ENCODE data around the gene GRAMD1B.

Gene GRAMD1B

GRCh38 chr11:123588117-123588863 lies 158.2 kb downstream of the GRAMD1B start:
- Histone ChIP-seq H3K27me3 (ENCODE audit: control insufficient read depth in 3 of 3, insufficient read depth in 3 of 3, low read depth in 1 of 3, low read length in 3 of 3) (no peaks in the 10 kb centered on the region), H3K4me2 (ENCODE audit: insufficient read depth, low read length, poor library complexity, severe bottlenecking) (no peak overlapping the region), H3K9me3 (replicated peaks in 1 of 2; ENCODE audit: control insufficient read depth in 2 of 2, insufficient read depth in 1 of 2, low read depth in 1 of 2, low read length in 2 of 2) (peaks cover 0 to under 1% of the 10 kb centered on the region in 2 donors), H3K27ac (replicated peaks; ENCODE audit: low read length) (no peak overlapping the region), H3K4me1 (ENCODE audit: control insufficient read depth in 2 of 2, insufficient read depth in 1 of 2, low read depth in 1 of 2, low read length in 2 of 2) (peaks cover 0 to 29% of the 10 kb centered on the region in 2 donors), H2AK5ac (ENCODE audit: low read depth, low read length) (no peak overlapping the region), H3K4me3 (ENCODE audit: low read length in 2 of 2) (no peak overlapping the region), H2BK120ac (ENCODE audit: low read depth, low read length) (no peak overlapping the region), H2BK15ac (ENCODE audit: low read length) (no peak overlapping the region), H3K9ac (ENCODE audit: low read depth, low read length, poor library complexity) (peak overlapping the region; percentile 24), H4K8ac (ENCODE audit: low read depth, low read length) (no peak overlapping the region), H3K18ac (ENCODE audit: low read length) (no peak overlapping the region), H3K23ac (ENCODE audit: low read depth, low read length, poor library complexity) (no peak overlapping the region), H3K79me1 (ENCODE audit: low read depth, low read length) (peaks cover 6% of the 10 kb centered on the region), H3K14ac (ENCODE audit: low read length) (no peak overlapping the region), H3K36me3 (replicated peaks in 1 of 2; ENCODE audit: control insufficient read depth in 2 of 2, insufficient read depth in 2 of 2, low read length in 2 of 2) (peaks cover 0 to 12% of the 10 kb centered on the region in 2 donors), H2BK12ac (ENCODE audit: low read length) (no peak overlapping the region), H2AFZ (ENCODE audit: low read length) (no peak overlapping the region), H4K91ac (ENCODE audit: low read depth, low read length, poor library complexity) (no peak overlapping the region), H3K4ac (ENCODE audit: low read length) (no peak overlapping the region), H2BK5ac (ENCODE audit: low read length) (no peak overlapping the region)
- DNase-seq (ENCODE audit: low spot score), result no peak
- WGBS, 2 donors (ENCODE audit: extremely low coverage in 2 of 2, insufficient read length in 2 of 2, insufficient replicate concordance in 1 of 2), result no CpG with 5 or more reads among the region's 14 CpGs

GRCh38 chr11:123588864-123589262 lies 158.8 kb downstream of the GRAMD1B start:
- peaks cover 0 to 28% of the 10 kb centered on the region in 2 donors for H3K4me1 ChIP-seq (ENCODE audit: control insufficient read depth in 2 of 2, insufficient read depth in 1 of 2, low read depth in 1 of 2, low read length in 2 of 2)
- no peak overlapping the region for H3K27ac ChIP-seq (replicated peaks; ENCODE audit: low read length)
- H2AFZ ChIP-seq (ENCODE audit: low read length), result no peak overlapping the region
- H2BK12ac ChIP-seq (ENCODE audit: low read length), result no peak overlapping the region
- no peak overlapping the region for H2BK120ac ChIP-seq (ENCODE audit: low read depth, low read length)
- DNase-seq (ENCODE audit: low spot score), result no peak
- no peak overlapping the region for H3K14ac ChIP-seq (ENCODE audit: low read length)
- no peak overlapping the region for H3K4ac ChIP-seq (ENCODE audit: low read length)
- H4K91ac ChIP-seq (ENCODE audit: low read depth, low read length, poor library complexity), result no peak overlapping the region
- no peak overlapping the region for H3K4me3 ChIP-seq (ENCODE audit: low read length in 2 of 2)
- H3K23ac ChIP-seq (ENCODE audit: low read depth, low read length, poor library complexity), result no peak overlapping the region
- no peak overlapping the region for H2AK5ac ChIP-seq (ENCODE audit: low read depth, low read length)
- no peak overlapping the region for H3K18ac ChIP-seq (ENCODE audit: low read length)
- H3K4me2 ChIP-seq (ENCODE audit: insufficient read depth, low read length, poor library complexity, severe bottlenecking), result no peak overlapping the region
- no peak overlapping the region for H3K9ac ChIP-seq (ENCODE audit: low read depth, low read length, poor library complexity)
- H3K36me3 ChIP-seq (replicated peaks in 1 of 2; ENCODE audit: control insufficient read depth in 2 of 2, insufficient read depth in 2 of 2, low read length in 2 of 2), result peaks cover 0 to 15% of the 10 kb centered on the region in 2 donors
- no peaks in the 10 kb centered on the region for H3K27me3 ChIP-seq (ENCODE audit: control insufficient read depth in 3 of 3, insufficient read depth in 3 of 3, low read depth in 1 of 3, low read length in 3 of 3)
- no CpG with 5 or more reads among the region's 5 CpGs for WGBS, 2 donors (ENCODE audit: extremely low coverage in 2 of 2, insufficient read length in 2 of 2, insufficient replicate concordance in 1 of 2)
- H2BK5ac ChIP-seq (ENCODE audit: low read length), result no peak overlapping the region
- H2BK15ac ChIP-seq (ENCODE audit: low read length), result no peak overlapping the region
- no peak overlapping the region for H4K8ac ChIP-seq (ENCODE audit: low read depth, low read length)
- no peaks in the 10 kb centered on the region for H3K9me3 ChIP-seq (replicated peaks in 1 of 2; ENCODE audit: control insufficient read depth in 2 of 2, insufficient read depth in 1 of 2, low read depth in 1 of 2, low read length in 2 of 2)
- peaks cover 5% of the 10 kb centered on the region for H3K79me1 ChIP-seq (ENCODE audit: low read depth, low read length)

GRCh38 chr11:123590296-123590912 lies 160.3 kb downstream of the GRAMD1B start:
- Histone ChIP-seq H2BK120ac (ENCODE audit: low read depth, low read length) (no peak overlapping the region), H3K4me1 (ENCODE audit: control insufficient read depth in 2 of 2, insufficient read depth in 1 of 2, low read depth in 1 of 2, low read length in 2 of 2) (peaks cover 0 to 17% of the 10 kb centered on the region in 2 donors), H3K36me3 (replicated peaks in 1 of 2; ENCODE audit: control insufficient read depth in 2 of 2, insufficient read depth in 2 of 2, low read length in 2 of 2) (peaks cover 0 to 17% of the 10 kb centered on the region in 2 donors), H3K14ac (ENCODE audit: low read length) (no peak overlapping the region), H2BK5ac (ENCODE audit: low read length) (peak overlapping the region; percentile 67), H2AK5ac (ENCODE audit: low read depth, low read length) (no peak overlapping the region), H3K79me1 (ENCODE audit: low read depth, low read length) (no peaks in the 10 kb centered on the region), H3K4me2 (ENCODE audit: insufficient read depth, low read length, poor library complexity, severe bottlenecking) (no peak overlapping the region), H3K27ac (replicated peaks; ENCODE audit: low read length) (no peak overlapping the region), H3K18ac (ENCODE audit: low read length) (no peak overlapping the region), H3K4ac (ENCODE audit: low read length) (no peak overlapping the region), H4K8ac (ENCODE audit: low read depth, low read length) (no peak overlapping the region), H2BK12ac (ENCODE audit: low read length) (no peak overlapping the region), H3K4me3 (ENCODE audit: low read length in 2 of 2) (no peak overlapping the region), H4K91ac (ENCODE audit: low read depth, low read length, poor library complexity) (no peak overlapping the region), H3K9me3 (replicated peaks in 1 of 2; ENCODE audit: control insufficient read depth in 2 of 2, insufficient read depth in 1 of 2, low read depth in 1 of 2, low read length in 2 of 2) (no peaks in the 10 kb centered on the region), H3K27me3 (ENCODE audit: control insufficient read depth in 3 of 3, insufficient read depth in 3 of 3, low read depth in 1 of 3, low read length in 3 of 3) (no peaks in the 10 kb centered on the region), H2BK15ac (ENCODE audit: low read length) (no peak overlapping the region), H2AFZ (ENCODE audit: low read length) (no peak overlapping the region), H3K9ac (ENCODE audit: low read depth, low read length, poor library complexity) (no peak overlapping the region), H3K23ac (ENCODE audit: low read depth, low read length, poor library complexity) (no peak overlapping the region)
- WGBS, 2 donors (ENCODE audit: extremely low coverage in 2 of 2, insufficient read length in 2 of 2, insufficient replicate concordance in 1 of 2), result no CpG with 5 or more reads among the region's 11 CpGs
- DNase-seq (ENCODE audit: low spot score), result no peak

- Histone ChIP-seq H2BK120ac (ENCODE audit: low read depth, low read length) (no peak overlapping the region), H4K8ac (ENCODE audit: low read depth, low read length) (no peak overlapping the region), H2AK5ac (ENCODE audit: low read depth, low read length) (no peak overlapping the region), H3K9me3 (replicated peaks in 1 of 2; ENCODE audit: control insufficient read depth in 2 of 2, insufficient read depth in 1 of 2, low read depth in 1 of 2, low read length in 2 of 2) (no peaks in the 10 kb centered on the region), H3K79me1 (ENCODE audit: low read depth, low read length) (no peaks in the 10 kb centered on the region), H2BK5ac (ENCODE audit: low read length) (no peak overlapping the region), H3K9ac (ENCODE audit: low read depth, low read length, poor library complexity) (no peak overlapping the region), H3K27ac (replicated peaks; ENCODE audit: low read length) (no peak overlapping the region), H3K18ac (ENCODE audit: low read length) (no peak overlapping the region), H3K27me3 (ENCODE audit: control insufficient read depth in 3 of 3, insufficient read depth in 3 of 3, low read depth in 1 of 3, low read length in 3 of 3) (no peaks in the 10 kb centered on the region), H3K23ac (ENCODE audit: low read depth, low read length, poor library complexity) (no peak overlapping the region), H2BK15ac (ENCODE audit: low read length) (no peak overlapping the region), H3K4me2 (ENCODE audit: insufficient read depth, low read length, poor library complexity, severe bottlenecking) (no peak overlapping the region), H3K4ac (ENCODE audit: low read length) (no peak overlapping the region), H4K91ac (ENCODE audit: low read depth, low read length, poor library complexity) (no peak overlapping the region), H3K14ac (ENCODE audit: low read length) (no peak overlapping the region), H3K4me1 (ENCODE audit: control insufficient read depth in 2 of 2, insufficient read depth in 1 of 2, low read depth in 1 of 2, low read length in 2 of 2) (peaks cover 0 to 4% of the 10 kb centered on the region in 2 donors), H2BK12ac (ENCODE audit: low read length) (no peak overlapping the region), H3K36me3 (replicated peaks in 1 of 2; ENCODE audit: control insufficient read depth in 2 of 2, insufficient read depth in 2 of 2, low read length in 2 of 2) (peaks cover 0 to 14% of the 10 kb centered on the region in 2 donors), H3K4me3 (ENCODE audit: low read length in 2 of 2) (no peak overlapping the region), H2AFZ (ENCODE audit: low read length) (no peak overlapping the region)
- no CpG with 5 or more reads among the region's 6 CpGs for WGBS, 2 donors (ENCODE audit: extremely low coverage in 2 of 2, insufficient read length in 2 of 2, insufficient replicate concordance in 1 of 2)
- no peak for DNase-seq (ENCODE audit: low spot score)
Observed at GRCh38 chr11:123593570-123593969, 163.5 kb downstream of the GRAMD1B start.
